ENCODE measurements around the gene ACSS1.

DNA sequence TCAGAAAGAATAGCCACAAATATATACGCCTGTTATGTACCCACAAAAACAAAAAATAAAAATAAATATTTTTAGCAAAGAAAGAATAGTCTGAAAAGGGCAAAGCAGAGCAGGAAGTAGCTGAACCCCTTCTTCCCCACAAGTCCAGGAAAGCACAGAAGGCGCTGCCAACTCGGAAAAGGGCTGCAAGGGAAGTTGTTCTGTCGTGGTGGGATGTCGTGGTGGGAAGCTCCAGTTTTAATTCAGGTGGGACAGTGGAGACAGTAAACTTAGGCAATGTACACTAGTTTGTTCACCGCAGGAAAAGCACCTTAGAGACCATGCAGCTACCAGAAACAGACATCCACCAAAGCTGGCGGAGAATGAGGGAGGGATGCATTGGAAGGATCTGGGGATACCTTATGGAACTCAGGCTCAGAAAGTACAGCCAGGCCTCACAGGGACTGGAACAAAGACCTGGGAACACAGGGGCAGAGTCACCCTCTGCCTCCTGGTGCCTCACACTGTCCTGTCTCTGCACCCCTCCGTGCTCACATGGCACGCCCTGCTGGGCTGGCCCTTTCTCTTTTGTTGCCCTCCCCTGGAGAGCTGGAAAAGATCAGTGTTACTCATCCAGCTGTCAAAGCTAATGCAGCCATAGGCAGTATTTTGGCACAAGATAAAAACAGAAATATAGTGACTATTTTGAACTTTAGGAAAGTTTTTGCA, 62.0 kb downstream of the ACSS1 start:
- TF ChIP-seq POLR2A (IDR thresholded peaks at IDR 0.05; ENCODE audit: low read length) (no peak), GATA1 (IDR thresholded peaks at IDR 0.05; ENCODE audit: low read depth, low read length) (no peak)

All from erythroblast (primary cell).